Measurements from ENCODE around the gene PJA2.

GRCh38 chr5:109329333-109330237 lies 80.2 kb downstream of the PJA2 start:
- TF ChIP-seq PKNOX1 (IDR thresholded peaks at IDR 0.05) (no peak), FOXK2 (IDR thresholded peaks at IDR 0.05) (no peak), FOXM1 (IDR thresholded peaks at IDR 0.05; ENCODE audit: borderline replicate concordance) (no peak), SP1 (IDR thresholded peaks at IDR 0.05) (no peak), CTBP1 (IDR thresholded peaks at IDR 0.05; ENCODE audit: borderline replicate concordance) (no peak), L3MBTL2 (conservative IDR thresholded peaks at IDR 0.05) (no peak), TARDBP (IDR thresholded peaks at IDR 0.05) (no peak), SUZ12 (IDR thresholded peaks at IDR 0.05) (no peak)

Measured in HEK293T (cell line).